PFSK-1 (cell line): Measurements from ENCODE around the gene PNLIPRP3.

Experiments used
- FOXP2 ChIP-seq: optimal IDR thresholded peaks from 2 replicates; pipeline ENCODE3; 2011; ENCODE audit warnings: borderline replicate concordance, control low read depth, inconsistent platforms; ENCODE audit not compliant: insufficient read depth; ENCODE audit errors: extremely low read length, extremely low read depth
- POLR2AphosphoS5 ChIP-seq: IDR thresholded peaks from 2 replicates; pipeline ENCODE4 v1.6.1; 2012; ENCODE audit warnings: low read depth, mild to moderate bottlenecking, control low read depth, low read length, moderate library complexity
- REST ChIP-seq, 2 experiments: IDR thresholded peaks; 2 replicates each; pipeline versions ENCODE4 v1.6.1 to v1.8.0; 2011 to 2012; ENCODE audit warnings: low read depth in 2 of 2, low read length in 2 of 2, control low read depth in 1 of 2, inconsistent platforms in 1 of 2, mild to moderate bottlenecking in 1 of 2, moderate library complexity in 1 of 2; ENCODE audit not compliant: insufficient read depth in 1 of 2
- SIN3A ChIP-seq: IDR thresholded peaks from 2 replicates; pipeline ENCODE4 v1.6.1; 2012; ENCODE audit warnings: mild to moderate bottlenecking, low read length, moderate library complexity, borderline replicate concordance; ENCODE audit not compliant: insufficient read depth
- TAF1 ChIP-seq: IDR thresholded peaks from 2 replicates; pipeline ENCODE4 v1.6.1; 2012; ENCODE audit warnings: low read length, control low read depth, borderline replicate concordance; ENCODE audit not compliant: insufficient read depth

Gene PNLIPRP3

GRCh38 chr10:116464257-116464656, 36.6 kb downstream of the PNLIPRP3 start:
- TF ChIP-seq SIN3A (no peak), REST (IDR thresholded peaks at IDR 0.05; ENCODE audit: insufficient read depth in 1 of 2, low read depth in 2 of 2, low read length in 2 of 2) (no peak), POLR2AphosphoS5 (no peak), FOXP2 (no peak), TAF1 (no peak)

DNA sequence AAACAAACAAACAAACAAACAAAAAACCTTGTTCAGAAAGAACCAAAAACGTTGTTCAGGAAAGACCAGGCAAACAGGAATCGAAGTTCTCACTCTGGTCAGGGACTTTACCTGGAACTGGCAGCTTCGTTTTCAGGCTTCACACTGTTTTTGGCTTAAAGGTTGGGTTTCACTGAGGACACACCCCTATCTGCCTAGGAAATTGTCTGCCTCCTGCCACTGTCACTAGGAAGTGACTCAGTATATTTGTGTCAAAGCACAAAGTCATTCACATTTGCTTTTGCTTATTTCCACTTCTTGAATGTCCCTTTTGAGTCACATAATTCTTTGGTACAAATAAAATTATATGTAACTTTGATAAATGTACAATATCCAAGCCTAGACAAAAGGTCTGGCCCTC, 37.9 kb downstream of the PNLIPRP3 start:
- no peak for TF ChIP-seq SIN3A
- no peak for TF ChIP-seq POLR2AphosphoS5
- no peak for TF ChIP-seq TAF1
- no peak for TF ChIP-seq REST (IDR thresholded peaks at IDR 0.05; ENCODE audit: insufficient read depth in 1 of 2, low read depth in 2 of 2, low read length in 2 of 2)
- no peak for TF ChIP-seq FOXP2

DNA sequence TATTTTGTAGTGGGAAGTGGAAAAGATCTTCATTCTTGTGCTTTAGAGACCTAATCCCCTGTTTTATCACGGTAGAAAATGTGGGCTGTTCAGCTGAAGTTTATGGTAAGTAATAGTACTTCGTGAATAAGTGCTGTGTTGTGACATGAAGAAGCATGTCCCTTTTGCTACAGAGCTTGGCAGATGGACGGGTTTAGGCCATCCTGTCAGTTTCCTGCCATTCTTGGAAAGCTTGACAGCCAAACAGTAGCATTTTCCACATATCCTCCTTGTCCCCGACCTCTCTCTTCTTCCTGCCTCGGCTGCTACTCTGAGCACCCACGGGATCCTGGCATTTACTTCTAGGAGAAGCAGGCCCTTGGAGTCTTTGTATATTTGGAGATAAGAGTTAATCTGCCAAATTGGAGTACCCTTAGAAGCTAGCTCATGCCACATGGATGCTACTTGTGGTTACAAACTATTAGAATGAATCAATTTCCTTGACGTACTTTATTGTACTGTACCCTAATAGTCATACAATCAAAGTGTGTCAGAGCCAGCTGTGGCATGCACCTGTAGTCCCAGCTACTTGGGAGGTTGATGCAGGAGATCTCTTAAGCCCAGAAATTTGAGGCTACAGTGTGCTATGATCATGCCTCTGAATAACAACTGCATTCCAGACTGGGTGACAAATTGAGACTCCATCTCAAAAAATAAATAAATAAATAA, 39.2 kb downstream of the PNLIPRP3 start:
- TF ChIP-seq TAF1 (no peak), REST (IDR thresholded peaks at IDR 0.05; ENCODE audit: insufficient read depth in 1 of 2, low read depth in 2 of 2, low read length in 2 of 2) (no peak), POLR2AphosphoS5 (no peak), FOXP2 (no peak), SIN3A (no peak)

DNA sequence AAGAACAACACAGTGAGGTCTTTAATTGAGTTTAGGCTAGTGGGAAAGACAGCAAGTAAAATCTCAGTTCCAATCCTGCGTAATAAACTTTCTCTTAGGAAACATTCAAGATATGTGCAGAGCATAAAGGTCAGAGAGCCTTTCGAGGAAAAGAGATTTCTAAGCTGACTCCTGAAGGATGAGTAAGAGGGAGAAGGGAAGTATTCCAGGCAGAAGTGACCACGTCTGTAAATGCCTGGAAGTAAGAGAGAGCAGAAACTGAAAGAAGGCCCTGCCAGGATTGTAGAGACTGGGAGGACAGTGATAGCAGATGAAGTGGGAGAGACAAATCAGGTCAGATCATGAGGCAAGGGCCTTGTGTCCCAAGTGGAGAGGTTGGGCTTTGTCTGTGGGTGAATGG, 41.8 kb downstream of the PNLIPRP3 start:
- TF ChIP-seq SIN3A (no peak), FOXP2 (no peak), TAF1 (no peak), POLR2AphosphoS5 (no peak), REST (IDR thresholded peaks at IDR 0.05; ENCODE audit: insufficient read depth in 1 of 2, low read depth in 2 of 2, low read length in 2 of 2) (no peak)

- TF ChIP-seq REST (IDR thresholded peaks at IDR 0.05; ENCODE audit: insufficient read depth in 1 of 2, low read depth in 2 of 2, low read length in 2 of 2) (no peak), FOXP2 (no peak)
Observed at GRCh38 chr10:116470071-116470470, 42.4 kb downstream of the PNLIPRP3 start.
